Dedifferentiated amniotic fluid mesenchymal stem cell (primary cell): ENCODE data around the gene MGAT4A.
A peak's percentile ranks its signal among the peaks of the same experiment; 100 is the strongest.
"Not testable (repeated sequence)": the region's sequence is repeated elsewhere in the genome, so short reads cannot be mapped to it uniquely, and the experiment has no call there.

ENCODE experiments used
- DNase-seq: peaks from one replicate; pipeline ENCODE4 v3.0.0-alpha.2; 2016; ENCODE audit errors: extremely low spot score

The MGAT4A gene

DNA sequence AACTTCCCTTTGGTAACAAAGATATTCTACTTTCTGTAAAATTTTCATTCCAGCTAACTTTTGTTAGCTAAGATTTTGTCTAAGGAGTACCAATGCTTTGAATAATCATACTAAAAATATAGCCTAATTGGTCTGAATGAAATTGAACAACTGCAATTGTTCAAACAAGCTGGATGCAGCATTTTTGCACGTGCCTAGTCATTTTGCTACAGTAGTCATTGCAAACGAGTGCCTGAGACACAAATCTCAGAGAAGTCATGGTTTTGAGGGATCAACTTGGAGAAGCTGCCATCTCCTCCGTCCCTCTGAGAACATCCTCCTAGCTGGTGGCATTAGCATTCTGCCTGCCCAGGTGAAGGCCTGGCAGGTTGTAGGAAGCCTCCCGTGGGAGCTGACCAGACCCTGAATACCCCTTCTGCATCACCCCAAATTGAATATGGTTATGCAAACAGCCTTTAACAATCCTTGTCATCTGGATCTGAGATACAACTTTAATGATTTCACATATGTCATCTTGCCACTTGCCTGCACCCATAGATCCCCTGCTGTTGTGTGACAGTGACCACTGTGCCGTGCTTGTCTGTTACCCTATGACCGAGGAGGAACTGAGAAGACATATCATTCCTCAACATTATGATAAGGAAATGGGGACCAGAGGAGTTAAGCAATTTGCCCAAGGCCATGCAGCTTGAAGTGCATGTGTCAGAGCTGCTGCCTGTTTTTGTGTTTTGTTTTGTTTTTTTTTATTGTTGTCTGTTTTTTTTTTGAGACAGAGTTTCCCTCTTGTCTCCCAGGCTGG, 29.1 kb upstream of the MGAT4A start:
- no peak for DNase-seq

DNA sequence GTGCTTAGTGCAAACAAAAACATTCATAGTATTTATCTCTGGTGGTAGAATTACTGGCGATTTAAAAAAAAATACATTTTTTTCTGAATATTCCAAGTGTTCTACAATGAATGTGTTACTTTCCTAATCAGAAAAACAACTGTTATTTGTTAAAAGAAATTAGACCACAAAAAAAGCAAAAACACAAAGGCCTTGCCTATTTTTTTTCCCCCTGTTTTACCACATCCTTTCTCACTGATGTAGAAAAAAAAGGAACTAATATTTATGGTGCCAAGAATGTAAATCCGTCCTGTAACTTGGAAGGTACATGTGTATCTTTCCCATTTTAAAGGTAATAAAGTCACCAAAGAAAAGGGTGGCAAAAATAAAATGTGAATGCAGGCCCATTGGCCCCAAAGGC, 28.4 kb upstream of the MGAT4A start:
- no peak for DNase-seq

DNA sequence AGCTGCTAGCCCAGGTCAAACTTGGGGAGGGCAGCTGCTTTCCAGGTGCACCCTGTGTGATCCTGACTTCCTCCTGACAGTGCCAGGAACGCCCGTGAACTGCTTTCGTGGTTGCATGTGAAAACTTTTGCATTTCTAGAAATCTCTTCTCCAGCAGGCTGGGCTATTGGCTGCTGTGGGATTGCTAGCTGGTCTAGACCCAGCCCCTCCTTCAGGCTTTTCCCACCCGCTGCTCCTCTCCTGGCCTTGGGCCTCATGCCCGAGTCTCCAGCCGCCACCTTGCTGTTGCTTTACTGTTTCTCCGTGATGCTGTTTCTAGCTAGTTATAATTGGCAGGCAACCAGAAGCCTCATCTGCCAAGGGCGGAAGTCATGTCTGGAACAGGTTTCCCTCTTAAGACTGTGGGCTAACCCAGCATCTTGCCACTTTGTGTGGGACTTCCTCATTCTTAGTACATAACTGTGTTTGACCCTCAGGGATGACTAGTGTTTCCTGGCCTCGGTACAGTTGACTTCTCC, 27.0 kb upstream of the MGAT4A start:
- peak; percentile 17 for DNase-seq

DNA sequence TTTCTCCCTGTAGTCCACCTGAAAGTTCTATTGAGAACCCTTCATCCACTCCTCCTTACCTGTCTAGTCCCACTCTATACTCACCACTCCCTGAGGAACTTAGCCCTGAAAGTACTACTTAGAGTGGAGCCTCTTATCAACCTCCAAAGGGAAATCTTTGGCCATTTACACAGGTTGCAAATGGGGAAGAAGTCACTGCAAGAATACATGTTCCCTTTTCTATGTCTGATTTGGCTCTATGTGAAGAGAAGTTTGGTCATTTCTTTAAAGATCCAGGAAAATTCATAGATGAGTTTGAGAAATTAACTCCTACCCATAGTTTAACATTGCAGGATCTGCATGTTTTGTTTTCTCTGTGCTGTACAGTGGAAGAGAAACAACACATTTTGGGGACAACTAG, 22.9 kb upstream of the MGAT4A start:
- DNase-seq, result no peak

DNA sequence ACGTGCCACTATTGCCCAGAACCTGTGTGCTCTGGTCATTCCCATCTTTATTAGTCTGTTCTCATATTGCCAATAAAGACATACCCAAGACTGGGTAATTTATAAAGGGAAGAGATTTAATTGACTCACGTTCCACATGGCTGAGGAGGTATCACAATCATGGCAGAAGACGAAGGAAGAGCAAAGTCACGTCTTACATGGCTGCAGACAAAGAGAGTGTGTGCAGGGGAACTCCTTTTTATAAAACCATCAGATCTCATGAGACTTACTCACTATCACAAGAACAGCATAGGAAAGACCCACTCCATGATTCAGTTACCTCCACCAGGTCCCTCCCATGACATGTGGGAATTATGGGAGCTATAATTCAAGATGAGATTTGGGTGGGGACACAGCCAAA, 21.8 kb upstream of the MGAT4A start:
- DNase-seq, result not testable (repeated sequence)

DNA sequence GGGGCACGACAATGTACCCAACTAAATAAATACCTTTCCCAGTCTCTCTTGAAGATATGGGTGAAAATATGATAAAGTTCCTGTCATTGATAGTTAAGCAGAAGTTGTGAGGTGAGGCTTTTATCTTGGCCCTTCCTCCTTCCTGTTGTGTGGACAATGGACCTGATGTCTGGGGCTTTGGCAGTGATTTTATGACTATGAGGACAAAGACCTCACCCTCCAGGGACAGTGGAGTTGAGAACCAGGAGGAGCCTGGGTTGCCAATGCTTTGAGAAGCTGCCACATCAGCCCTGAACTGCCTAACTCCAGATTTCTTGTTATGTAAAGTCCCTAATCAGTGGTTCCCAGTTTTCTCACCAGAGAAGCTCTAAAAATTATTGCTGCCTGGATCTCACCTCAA, 20.8 kb upstream of the MGAT4A start:
- DNase-seq, result no peak

DNA sequence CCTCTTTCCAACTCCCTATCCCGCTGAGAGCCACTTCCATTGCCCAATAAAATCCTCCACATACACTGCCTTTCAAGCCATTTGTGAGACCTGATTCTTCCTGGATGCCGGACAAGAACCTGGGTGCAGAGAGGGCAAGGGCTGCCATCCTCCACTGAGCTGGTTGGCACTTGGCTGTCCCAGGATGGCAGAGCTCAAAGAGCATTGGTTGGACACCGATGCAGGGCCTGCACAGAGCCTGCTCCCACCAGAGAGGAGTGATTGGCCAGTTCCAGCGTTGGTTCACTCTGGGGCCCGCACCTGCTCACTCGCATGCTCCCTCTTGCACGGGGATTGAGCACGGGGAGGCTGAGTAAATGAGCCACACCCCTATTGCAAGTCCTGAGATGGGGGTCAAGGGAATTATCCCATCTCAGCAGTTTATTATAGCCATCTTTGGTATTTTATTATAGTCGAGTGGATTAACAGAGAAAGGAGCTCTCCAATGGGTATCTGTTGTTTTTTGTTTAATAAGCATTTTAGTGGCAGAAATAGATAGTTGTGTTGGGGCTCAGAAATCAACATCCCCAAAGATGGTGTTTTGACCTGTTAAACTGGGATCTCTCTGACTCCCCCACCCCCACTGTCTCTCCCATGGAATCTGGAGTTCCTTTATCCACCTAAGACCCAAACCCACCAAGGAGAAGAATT, 19.8 kb upstream of the MGAT4A start:
- no peak for DNase-seq

DNA sequence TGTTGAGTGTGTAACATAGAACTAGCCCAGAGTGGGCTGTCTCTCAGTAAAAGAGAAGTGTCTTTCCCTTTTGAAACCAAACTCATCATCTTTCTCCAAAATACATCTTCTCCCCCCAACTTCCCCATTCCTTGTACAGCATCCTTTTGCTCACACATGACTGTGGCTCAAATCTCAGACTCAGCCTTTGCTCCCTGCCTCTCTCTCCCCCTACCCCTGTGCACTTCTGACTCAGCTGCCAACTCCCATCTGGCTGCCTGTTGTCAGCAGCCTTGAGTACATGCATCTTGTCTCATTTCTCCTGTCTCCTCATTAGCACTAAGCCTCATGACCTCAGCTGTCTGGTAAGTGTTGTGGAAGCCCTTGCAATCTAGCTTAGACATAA, 18.1 kb upstream of the MGAT4A start:
- DNase-seq, result no peak

DNA sequence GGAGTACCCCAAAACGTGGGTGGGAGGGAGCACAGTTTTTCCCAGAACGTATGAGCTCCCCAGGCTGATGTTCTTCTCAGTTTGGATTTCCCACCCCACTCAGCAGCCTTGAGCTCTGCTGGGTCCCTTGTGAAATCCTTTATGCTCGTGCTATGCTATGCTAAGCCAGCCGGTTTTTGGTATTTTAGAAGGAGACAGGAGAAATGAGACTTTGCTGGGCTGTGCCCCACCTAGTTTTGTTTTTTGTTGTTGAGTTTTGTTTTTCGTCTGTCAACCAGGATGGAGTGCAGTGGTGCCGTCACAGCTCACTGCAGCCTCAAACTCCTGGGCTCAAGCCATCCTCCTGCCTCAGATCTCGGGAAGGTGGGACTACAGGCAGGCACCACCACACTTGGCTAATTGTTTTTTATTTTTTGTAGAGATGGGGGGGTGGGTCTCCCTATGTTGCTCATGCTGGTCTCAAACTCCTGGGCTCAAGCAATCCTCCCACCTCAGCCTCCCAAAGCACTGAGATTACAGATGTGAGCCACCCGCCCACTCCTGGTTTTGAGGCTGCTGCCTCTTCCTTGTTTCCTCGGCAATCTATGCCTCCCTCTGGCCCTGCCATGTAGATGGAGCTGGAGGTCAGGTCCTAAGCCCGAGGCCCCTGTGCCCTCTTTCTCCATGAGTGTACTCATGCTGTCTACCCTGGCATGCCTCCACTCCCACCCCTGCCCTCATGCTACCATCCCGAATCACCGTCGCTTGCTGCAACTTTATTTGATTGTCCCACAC, 17.5 kb upstream of the MGAT4A start:
- no peak for DNase-seq

DNA sequence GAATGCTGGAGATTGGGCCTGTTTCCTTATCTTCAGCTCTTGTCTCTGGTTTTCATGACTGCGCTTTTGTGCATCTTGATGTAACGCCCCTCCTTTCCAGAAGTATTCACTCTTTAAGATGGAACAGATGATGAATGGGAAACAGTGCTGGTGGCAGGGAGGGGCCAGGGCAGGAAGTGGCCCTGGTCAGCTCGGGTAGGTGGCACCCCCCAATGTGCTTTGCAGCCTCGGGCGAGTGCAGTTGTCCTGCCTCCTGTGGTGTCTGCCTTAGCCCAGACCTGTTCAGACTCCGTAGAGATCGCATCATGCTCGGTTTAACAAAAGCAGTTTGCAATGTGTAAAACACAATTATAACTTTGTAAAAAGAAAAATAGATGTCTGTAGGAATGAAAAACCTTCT, 17.0 kb upstream of the MGAT4A start:
- DNase-seq, result no peak

DNA sequence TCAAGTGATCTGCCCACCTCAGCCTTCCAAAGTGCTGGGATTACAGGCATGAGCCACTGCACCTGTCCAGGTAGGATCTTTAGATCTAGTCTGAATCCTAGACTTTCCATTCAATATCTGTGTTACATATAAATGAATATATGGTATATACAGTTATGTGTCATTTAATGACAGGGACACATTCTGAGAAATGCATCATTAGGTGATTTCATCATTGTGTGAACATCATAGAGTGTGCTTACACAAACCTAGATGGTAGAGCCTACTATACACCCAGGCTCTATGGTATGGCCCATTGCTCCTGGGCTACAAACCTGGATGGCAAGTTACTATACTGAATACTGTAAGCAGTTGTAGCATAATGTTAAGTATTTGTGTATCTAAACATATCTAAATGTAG, 15.5 kb upstream of the MGAT4A start:
- no peak for DNase-seq

DNA sequence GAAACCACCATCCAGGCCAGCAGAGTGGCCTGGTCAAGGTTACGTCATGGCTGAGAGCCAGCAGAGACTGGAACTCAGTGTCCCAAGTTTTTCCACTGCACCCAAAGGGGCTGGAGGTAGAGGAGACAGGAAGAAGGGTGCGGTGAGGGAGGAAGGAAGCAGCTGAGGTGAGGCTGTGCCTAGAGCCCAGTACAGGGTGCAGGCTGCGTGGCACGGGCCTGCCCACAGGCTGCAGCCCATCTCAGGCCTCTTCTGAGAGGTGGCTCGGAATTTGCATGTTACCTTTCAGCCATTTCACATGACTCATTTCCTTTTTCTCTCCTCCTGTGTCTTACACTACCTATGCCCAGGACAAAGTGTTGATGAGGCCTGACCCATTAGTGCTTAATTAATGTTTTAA, 13.7 kb upstream of the MGAT4A start:
- no peak for DNase-seq

DNA sequence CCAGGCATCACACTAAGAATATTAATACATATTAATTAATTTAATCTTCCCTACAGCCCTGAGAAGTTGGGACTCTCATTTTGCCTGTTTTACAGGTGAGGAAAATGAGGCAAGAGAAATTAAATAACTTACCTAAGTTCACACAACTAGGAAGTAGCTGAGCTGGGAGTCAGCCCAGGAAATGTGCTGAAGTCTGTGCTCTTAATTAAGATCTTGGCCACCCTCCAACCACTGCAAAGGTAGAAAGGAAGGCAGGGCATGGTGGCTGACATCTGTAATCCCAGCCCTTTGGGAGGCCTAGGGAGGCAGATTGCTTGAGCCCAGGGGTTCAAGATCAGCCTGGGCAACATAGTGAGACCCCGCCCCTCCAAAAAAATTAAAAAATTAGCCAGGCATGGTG, 12.9 kb upstream of the MGAT4A start:
- DNase-seq, result no peak

DNA sequence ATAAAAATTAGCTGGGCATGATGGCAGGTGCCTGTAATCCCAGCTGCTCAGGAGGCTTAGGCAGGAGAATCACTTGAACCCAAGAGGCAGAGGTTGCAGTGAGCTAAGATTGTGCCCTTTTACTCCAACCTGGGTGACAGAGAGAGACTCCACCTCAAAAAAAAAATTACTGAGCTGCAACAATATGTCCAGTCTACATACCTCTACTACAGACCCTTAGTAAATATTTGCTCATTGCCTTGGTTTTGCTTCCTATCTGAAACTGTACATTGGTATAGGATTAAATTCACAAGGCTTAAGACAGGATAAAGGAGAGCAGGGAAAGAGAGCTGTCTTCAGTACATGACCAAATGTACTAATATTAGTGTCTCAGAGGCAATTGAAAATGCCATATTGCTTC, 8.1 kb upstream of the MGAT4A start:
- no peak for DNase-seq

DNA sequence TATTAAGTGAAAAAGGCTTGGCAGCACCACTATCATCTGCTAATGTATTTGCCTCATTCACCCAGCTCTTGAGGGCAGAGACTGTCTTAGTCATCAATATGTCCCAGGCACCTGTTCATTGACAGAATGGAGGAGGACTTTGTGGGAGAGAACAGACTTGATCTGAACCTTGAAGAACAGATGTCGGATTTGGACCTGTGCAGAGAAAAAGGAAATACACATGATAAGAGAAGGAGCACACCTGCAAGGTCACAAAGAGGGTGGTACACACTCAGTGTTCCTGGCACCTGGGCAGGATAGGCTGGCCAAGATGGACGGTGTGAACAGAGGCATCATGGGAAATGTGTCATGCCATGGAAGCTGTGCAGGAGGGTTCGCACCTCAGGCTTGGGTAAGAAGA, 7.4 kb upstream of the MGAT4A start:
- DNase-seq, result no peak

DNA sequence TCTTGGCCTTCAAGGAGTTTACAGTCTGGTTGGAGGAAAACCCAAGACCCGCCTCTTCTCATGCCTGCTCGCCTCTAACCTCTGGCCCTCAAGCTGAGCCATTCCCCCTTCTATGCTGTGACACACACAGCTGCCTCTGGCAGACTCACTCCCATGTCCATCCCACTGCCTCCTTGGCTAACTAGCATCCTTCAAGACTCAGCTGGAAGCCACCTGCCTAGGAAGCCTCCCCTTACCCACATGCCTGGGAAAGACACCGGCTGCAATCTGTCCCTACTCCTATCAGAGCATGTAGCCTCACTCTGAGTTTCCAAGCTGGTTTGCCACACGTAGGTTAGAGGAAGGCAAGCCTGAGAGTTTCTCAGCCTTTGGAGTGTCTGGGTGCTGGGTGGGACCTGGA, 6.9 kb upstream of the MGAT4A start:
- DNase-seq, result no peak

DNA sequence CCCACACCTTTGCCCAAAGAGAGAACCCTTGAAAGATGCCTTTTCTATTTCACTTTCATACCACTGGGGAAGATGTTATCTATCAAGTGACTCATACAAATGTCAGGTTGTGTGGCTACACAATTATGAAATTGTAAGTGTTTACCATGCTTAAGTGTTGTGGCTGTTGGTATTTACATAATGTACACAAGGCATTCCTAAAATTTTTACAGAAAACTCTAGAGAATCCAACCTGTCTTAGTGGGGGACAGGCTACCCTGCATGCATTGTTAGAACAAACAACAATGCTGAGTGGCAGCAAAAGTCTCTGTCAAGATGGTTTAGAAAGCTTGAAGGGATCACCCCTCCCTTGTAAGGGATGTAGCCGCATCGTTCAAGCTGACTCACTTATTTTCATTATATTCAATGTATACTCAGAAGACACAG, 5.5 kb upstream of the MGAT4A start:
- no peak for DNase-seq

DNA sequence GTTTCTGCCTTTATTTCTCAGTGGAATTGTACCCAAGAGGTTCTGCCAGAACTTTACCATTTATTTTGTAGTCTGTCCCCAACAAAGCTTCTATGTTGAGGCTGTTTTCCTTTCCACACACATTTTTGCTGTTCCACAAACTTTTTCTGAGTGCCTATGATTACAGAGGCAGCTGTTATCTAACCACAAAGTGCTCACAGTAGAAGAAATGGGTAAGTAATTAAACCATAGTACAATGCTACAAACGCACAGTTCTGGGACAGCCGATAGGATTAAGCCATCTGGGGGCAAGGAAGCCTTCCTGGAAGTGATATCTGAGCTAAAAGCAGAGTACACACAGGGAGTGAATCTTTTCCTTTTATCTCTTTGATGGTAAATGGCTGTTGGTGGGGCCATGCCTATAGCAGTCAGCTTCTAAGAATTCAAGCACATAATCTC, 3.9 kb upstream of the MGAT4A start:
- no peak for DNase-seq

DNA sequence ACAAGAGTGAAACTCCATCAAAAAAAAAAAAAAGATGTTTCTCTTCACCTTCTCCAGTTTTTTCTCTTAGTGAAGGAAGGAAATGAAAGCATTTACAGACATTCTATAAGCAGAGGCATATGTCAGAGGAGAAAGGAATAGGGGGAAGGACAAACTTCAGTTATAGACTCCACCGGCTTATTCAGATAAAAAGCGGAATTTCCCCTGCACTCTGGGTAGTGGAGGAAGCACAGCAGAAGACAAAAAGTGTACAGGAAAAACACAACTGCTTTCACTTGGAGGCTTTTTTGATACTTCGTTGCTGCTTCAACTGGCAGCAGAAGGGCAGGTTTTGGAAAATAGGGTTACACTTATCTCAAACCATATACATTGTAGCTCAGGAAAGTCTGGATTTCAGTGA, 3.2 kb upstream of the MGAT4A start:
- no peak for DNase-seq

DNA sequence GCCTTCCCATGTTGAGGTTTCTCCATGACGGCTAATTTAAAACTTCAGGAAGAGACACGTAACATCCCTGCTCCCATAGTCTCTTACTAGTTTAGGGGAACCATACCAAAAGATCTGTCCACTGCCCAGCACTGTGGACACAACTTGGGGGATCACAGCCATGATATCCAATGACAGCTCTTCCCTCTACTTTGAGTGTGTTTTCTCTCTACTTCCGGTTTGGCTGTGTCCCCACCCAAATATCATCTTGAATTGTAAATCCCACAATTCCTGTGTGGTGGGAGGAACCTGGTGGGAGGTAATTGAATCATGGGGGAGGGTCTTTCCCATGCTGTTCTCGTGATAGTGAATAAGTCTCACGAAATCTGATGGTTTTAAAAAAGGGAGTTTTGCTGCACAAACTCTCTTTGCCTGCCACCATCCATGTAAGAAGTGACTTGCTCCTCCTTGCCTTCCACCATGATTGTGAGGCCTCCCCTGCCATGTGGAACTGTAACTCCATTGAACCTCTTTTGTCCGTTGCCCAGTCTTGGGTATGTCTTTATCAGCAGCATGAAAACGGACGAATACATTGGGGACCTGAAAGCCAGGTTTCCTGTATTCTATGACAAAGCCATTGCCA, 1.6 kb upstream of the MGAT4A start:
- DNase-seq, result no peak

DNA sequence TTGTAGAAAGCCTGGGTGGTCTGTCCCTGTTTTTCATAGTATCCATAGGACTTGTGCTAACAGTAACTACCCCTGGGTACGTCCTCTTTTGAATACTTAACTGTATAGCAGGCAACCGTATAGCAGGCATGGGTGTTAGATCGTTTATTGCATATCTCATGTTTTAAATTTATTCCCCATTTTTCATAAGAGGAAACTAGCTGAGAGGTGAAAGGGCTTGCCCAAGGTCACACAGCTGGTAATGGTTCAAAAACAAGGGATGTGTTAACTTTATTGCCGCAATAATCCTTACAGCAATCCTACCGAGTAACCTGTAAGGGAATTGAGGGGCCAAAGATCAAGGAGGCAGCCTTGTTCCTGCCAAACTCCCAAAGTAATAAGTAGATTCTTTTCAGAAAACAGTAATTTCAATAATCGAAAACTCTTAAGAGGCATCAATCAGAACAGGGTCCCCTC, 990 bp upstream of the MGAT4A start:
- no peak for DNase-seq

DNA sequence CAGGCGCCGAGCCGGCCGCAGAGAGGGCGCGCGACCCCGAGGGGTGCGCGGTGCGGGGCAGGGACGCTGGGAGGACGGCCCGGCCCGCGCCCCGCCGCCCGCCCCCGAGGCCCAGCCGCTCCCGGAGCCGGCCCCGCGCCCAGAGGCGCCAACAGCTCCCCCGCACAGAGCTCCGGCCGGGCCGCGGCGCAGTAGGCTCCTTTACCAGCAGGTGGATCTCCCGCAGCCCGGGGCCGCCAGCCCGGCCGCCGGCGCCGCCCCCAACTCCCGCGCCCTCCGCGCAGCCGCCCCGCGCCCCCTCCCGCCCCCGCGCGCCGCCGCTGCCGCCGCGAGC, 258 bp downstream of the MGAT4A start:
- DNase-seq, result no peak
